GM20000 (cell line): Measurements from ENCODE around the gene ACSF3.

Source experiments
- DNase-seq: peaks from one replicate; pipeline ENCODE4 v3.0.0; 2012; ENCODE audit warnings: low spot score
- CTCF ChIP-seq: IDR thresholded peaks from 2 replicates; pipeline ENCODE4 v1.5.1; 2012; ENCODE audit warnings: mild to moderate bottlenecking, control low read depth; ENCODE audit errors: extremely low read depth, missing control alignments

Gene ACSF3

GRCh38 chr16:89193576-89194293 is 100.1 kb downstream of the ACSF3 start:
- TF ChIP-seq CTCF = no peak
- no peak for DNase-seq

GRCh38 chr16:89194340-89195311 is 101.0 kb downstream of the ACSF3 start:
- DNase-seq = no peak
- TF ChIP-seq CTCF = no peak

- TF ChIP-seq CTCF = no peak
- DNase-seq = no peak
Observed at GRCh38 chr16:89195521-89196171, 102.0 kb downstream of the ACSF3 start.

GRCh38 chr16:89197033-89197632 is 103.5 kb downstream of the ACSF3 start:
- no peak for DNase-seq
- no peak for TF ChIP-seq CTCF

- TF ChIP-seq CTCF = no peak
- DNase-seq = no peak
Observed at GRCh38 chr16:89197633-89198416, 104.2 kb downstream of the ACSF3 start.

GRCh38 chr16:89198417-89199240 is 105.0 kb downstream of the ACSF3 start:
- no peak for DNase-seq
- TF ChIP-seq CTCF = no peak
